Keratinocyte (primary cell): Measurements from ENCODE around the gene MFAP2. TPM values are rescaled to one million over a fixed set of nuclear protein-coding genes. Genes with fewer than 3 reads are reported as not detected.
"Not testable (repeated sequence)": the region's sequence is repeated elsewhere in the genome, so short reads cannot be mapped to it uniquely, and the experiment has no call there.

ENCODE experiments used
- DNase-seq: peaks from one replicate; pipeline ENCODE4 v3.0.0-alpha.2; 2011; ENCODE audit warnings: low read depth, missing footprints, low spot score
- FAIRE-seq: peaks from 2 replicates; lab custom pipeline; 2011; peaks lifted over from hg19 to GRCh38; lab: Jason Lieb, UNC
- H2AFZ ChIP-seq: 2 replicates; pipeline ENCODE4 v1.6.0; 2012; ENCODE audit warnings: low read length, control low read depth, inconsistent platforms; ENCODE audit not compliant: control insufficient read depth
- H3K27ac ChIP-seq: 2 replicates; pipeline ENCODE4 v1.5.1; 2011; ENCODE audit warnings: low read length; ENCODE audit not compliant: control insufficient read depth, insufficient read depth
- H3K27me3 ChIP-seq: 3 replicates; pipeline ENCODE4 v1.6.0; 2011; ENCODE audit warnings: low read length; ENCODE audit not compliant: control insufficient read depth, insufficient read depth; ENCODE audit errors: extremely low read depth
- H3K36me3 ChIP-seq, 2 experiments: 2 replicates in 1 of 2; 3 replicates in 1 of 2; pipeline ENCODE4 v1.5.1; 2011; ENCODE audit warnings: low read length in 2 of 2, mild to moderate bottlenecking in 1 of 2; ENCODE audit not compliant: control insufficient read depth in 2 of 2, insufficient read depth in 2 of 2; ENCODE audit errors: extremely low read depth in 1 of 2
- H3K4me1 ChIP-seq: 3 replicates; pipeline ENCODE4 v1.5.1; 2011; ENCODE audit warnings: low read length; ENCODE audit not compliant: control insufficient read depth, insufficient read depth; ENCODE audit errors: extremely low read depth
- H3K4me2 ChIP-seq: 3 replicates; pipeline ENCODE4 v1.6.0; 2011; ENCODE audit warnings: low read depth, low read length; ENCODE audit not compliant: control insufficient read depth, insufficient read depth; ENCODE audit errors: extremely low read depth
- H3K4me3 ChIP-seq, 3 experiments: fragments of 200-600 bp in 1 of 3; sonication (generic) in 1 of 3; 2 replicates in 2 of 3; 3 replicates in 1 of 3; pipeline ENCODE4 v1.5.1; 2011 to 2016; ENCODE audit warnings: low read length in 3 of 3, mild to moderate bottlenecking in 3 of 3, control low read depth in 2 of 3, inconsistent platforms in 1 of 3, low read depth in 1 of 3, mixed read lengths in 1 of 3, mixed run types in 1 of 3, moderate library complexity in 1 of 3; ENCODE audit not compliant: control insufficient read depth in 2 of 3, insufficient read depth in 2 of 3; ENCODE audit errors: extremely low read depth in 1 of 3
- H3K79me2 ChIP-seq: 2 replicates; pipeline ENCODE4 v1.6.0; 2012; ENCODE audit warnings: low read length; ENCODE audit not compliant: control insufficient read depth, insufficient read depth
- H3K9ac ChIP-seq: 3 replicates; pipeline ENCODE4 v1.6.0; 2011; ENCODE audit warnings: low read length; ENCODE audit not compliant: control insufficient read depth, insufficient read depth; ENCODE audit errors: extremely low read depth
- H3K9me1 ChIP-seq: 3 replicates; pipeline ENCODE4 v1.6.0; 2011; ENCODE audit warnings: low read length; ENCODE audit not compliant: control insufficient read depth, insufficient read depth; ENCODE audit errors: extremely low read depth
- H3K9me3 ChIP-seq: 2 replicates; pipeline ENCODE4 v1.5.1; 2012; ENCODE audit warnings: low read depth, low read length; ENCODE audit not compliant: control insufficient read depth
- H4K20me1 ChIP-seq: 3 replicates; pipeline ENCODE4 v1.6.0; 2011; ENCODE audit warnings: low read length; ENCODE audit not compliant: control insufficient read depth, insufficient read depth; ENCODE audit errors: extremely low read depth
- EZH2 ChIP-seq: IDR thresholded peaks from one replicate; pipeline ENCODE4 v1.6.1; 2012; ENCODE audit warnings: inconsistent platforms, mild to moderate bottlenecking, low read length, moderate library complexity
- dilution Hi-C: fragments of 300-500 bp; cut with MboI; formaldehyde crosslinking; loops from one replicate; pipeline ENCODE4 v1.7.0; 2020; ENCODE audit warnings: low sequenced_read_pairs; ENCODE audit not compliant: extremely low pct_ligation_motif_present
- polyA plus RNA-seq, 5 experiments: library from polyadenylated mRNA; depleted of rRNA in 3 of 5; stranded (reverse) in 3 of 5; stranded (forward) in 1 of 5; unstranded in 1 of 5; fragments of >200 nt; gene quantifications; 1 replicate in 1 of 5; 2 replicates in 3 of 5; 3 replicates in 1 of 5; pipeline versions ENCODE4 v1.2.1 to v1.2.3, GENCODE V29; 2011 to 2012; ENCODE audit warnings: missing spikeins in 2 of 5, low read depth in 1 of 5, low replicate concordance in 1 of 5
- TF ChIP-seq, protein P1 (sequence below), 3 experiments: IDR thresholded peaks in 1 of 3; conservative IDR thresholded peaks in 1 of 3; optimal IDR thresholded peaks in 1 of 3; 2 replicates in 2 of 3; 3 replicates in 1 of 3; pipeline versions ENCODE3 to v1.5.1; 2011; ENCODE audit warnings: low read length in 3 of 3, mild to moderate bottlenecking in 3 of 3, moderate library complexity in 2 of 3, control low read depth in 1 of 3, inconsistent platforms in 1 of 3; ENCODE audit not compliant: insufficient read depth in 2 of 3; ENCODE audit errors: extremely low read depth in 1 of 3

MFAP2 gene
- polyA plus RNA-seq, 1 donor (not counting 4 experiments of a cell fraction or from before 2014, with no cell fraction given): 34.6 TPM

DNA sequence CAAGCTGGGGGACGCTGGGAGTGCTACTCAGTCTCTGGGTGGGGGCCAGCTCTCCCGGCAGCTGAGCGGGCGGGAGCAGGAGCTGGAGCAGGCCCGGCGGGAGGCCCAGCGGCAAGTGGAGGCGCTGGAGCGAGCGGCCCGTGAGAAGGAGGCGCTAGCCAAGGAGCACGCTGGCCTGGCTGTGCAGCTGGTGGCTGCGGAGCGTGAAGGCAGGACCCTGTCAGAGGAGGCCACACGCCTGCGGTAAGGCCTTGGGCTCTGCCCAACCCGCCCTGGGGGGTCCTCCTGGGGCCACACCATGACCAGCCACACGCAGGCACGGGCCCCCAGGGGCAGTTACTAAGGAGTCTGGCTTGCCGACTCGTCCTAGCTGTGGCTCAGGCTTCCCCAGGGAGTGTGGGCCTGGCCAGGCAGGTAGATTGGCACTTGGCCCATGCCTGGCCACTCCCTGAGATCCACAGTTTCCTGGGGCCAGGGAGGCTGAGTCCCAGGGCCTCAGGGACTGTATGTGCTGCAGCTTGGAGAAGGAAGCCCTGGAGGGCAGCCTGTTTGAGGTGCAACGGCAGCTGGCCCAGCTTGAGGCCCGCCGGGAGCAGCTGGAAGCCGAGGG, 32.0 kb downstream of the MFAP2 start:
- H3K27me3 ChIP-seq, H3K79me2 ChIP-seq, H3K9me1 ChIP-seq, H3K36me3 ChIP-seq, dilution Hi-C loops, FAIRE-seq, H4K20me1 ChIP-seq, H3K9me3 ChIP-seq: not testable (repeated sequence)
- peak; percentile 95 for DNase-seq
- peak overlapping the region; percentile 87 for H3K27ac ChIP-seq
- peak overlapping the region; percentile 70 for H3K9ac ChIP-seq
- H3K4me2 ChIP-seq: peak overlapping the region; percentile 82
- peak overlapping the region in 2 of 3 experiments; percentile 34 to 38 for H3K4me3 ChIP-seq
- peaks cover 22% of the 10 kb centered on the region for H3K4me1 ChIP-seq
- H2AFZ ChIP-seq: peak overlapping the region; percentile 68
- TF ChIP-seq, protein P1, sequence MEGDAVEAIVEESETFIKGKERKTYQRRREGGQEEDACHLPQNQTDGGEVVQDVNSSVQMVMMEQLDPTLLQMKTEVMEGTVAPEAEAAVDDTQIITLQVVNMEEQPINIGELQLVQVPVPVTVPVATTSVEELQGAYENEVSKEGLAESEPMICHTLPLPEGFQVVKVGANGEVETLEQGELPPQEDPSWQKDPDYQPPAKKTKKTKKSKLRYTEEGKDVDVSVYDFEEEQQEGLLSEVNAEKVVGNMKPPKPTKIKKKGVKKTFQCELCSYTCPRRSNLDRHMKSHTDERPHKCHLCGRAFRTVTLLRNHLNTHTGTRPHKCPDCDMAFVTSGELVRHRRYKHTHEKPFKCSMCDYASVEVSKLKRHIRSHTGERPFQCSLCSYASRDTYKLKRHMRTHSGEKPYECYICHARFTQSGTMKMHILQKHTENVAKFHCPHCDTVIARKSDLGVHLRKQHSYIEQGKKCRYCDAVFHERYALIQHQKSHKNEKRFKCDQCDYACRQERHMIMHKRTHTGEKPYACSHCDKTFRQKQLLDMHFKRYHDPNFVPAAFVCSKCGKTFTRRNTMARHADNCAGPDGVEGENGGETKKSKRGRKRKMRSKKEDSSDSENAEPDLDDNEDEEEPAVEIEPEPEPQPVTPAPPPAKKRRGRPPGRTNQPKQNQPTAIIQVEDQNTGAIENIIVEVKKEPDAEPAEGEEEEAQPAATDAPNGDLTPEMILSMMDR (optimal IDR thresholded peaks at IDR 0.05 in 1 of 3, IDR thresholded peaks at IDR 0.05 in 1 of 3, conservative IDR thresholded peaks at IDR 0.05 in 1 of 3; ENCODE audit: extremely low read depth in 1 of 3, insufficient read depth in 2 of 3, low read length in 3 of 3): peak in 2 of 3 experiments; percentile 15 to 27

DNA sequence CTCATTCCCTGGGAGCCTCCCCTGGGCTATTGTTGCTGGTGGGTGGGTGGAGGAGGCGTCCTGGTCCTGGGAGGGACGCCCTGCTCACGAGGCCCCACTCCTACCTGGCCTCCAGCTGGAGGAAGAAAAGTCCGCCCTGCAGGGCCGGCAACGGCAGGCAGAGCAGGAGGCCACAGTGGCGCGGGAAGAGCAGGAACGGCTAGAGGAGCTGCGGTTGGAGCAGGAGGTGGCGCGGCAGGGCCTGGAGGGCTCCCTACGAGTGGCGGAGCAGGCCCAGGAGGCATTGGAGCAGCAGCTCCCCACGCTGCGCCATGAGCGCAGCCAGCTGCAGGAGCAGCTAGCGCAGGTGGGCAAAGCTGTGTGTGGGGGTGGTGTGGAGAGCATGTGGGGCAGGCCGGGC, 33.8 kb downstream of the MFAP2 start:
- peaks cover 22% of the 10 kb centered on the region for H3K4me1 ChIP-seq
- H3K27ac ChIP-seq: no peak overlapping the region
- H3K9me1 ChIP-seq: peaks cover 3% of the 10 kb centered on the region
- DNase-seq (no peak), FAIRE-seq (no peak)
- no peaks in the 10 kb centered on the region for H3K79me2 ChIP-seq
- TF ChIP-seq, protein P1 (optimal IDR thresholded peaks at IDR 0.05 in 1 of 3, IDR thresholded peaks at IDR 0.05 in 1 of 3, conservative IDR thresholded peaks at IDR 0.05 in 1 of 3; ENCODE audit: extremely low read depth in 1 of 3, insufficient read depth in 2 of 3, low read length in 3 of 3): no peak
- no peak for TF ChIP-seq EZH2
- no peak overlapping the region for H3K9ac ChIP-seq
- no peaks in the 10 kb centered on the region for H3K9me3 ChIP-seq
- H2AFZ ChIP-seq: no peak overlapping the region
- dilution Hi-C loops: no loop called here
- no peak overlapping the region for H3K4me2 ChIP-seq
- H3K27me3 ChIP-seq: no peaks in the 10 kb centered on the region
- H3K4me3 ChIP-seq: no peak overlapping the region
- peaks cover 4 to 10% of the 10 kb centered on the region in 2 experiments for H3K36me3 ChIP-seq
- peaks cover 7% of the 10 kb centered on the region for H4K20me1 ChIP-seq

DNA sequence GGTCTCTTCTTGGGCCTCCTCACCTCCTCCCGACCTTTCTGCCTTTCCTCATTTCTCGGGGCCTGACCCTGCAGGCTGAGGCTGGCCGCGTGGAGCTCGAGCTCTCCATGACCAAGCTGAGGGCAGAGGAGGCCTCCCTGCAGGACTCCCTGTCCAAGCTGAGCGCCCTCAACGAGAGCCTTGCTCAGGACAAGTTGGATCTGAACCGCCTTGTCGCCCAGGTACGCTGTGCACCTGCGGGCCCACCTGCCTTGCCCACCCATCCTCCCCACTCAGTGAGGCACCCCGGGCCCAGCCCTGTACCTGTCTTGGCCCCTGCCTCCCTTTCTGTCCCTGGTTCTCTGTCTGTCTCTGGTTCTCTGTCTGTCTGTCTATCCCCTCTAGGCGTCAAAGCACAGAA, 34.2 kb downstream of the MFAP2 start:
- H3K4me2 ChIP-seq, H3K79me2 ChIP-seq, H3K4me3 ChIP-seq, DNase-seq, H3K9me3 ChIP-seq, H2AFZ ChIP-seq, H3K27me3 ChIP-seq, H3K27ac ChIP-seq, dilution Hi-C loops, FAIRE-seq, H3K9me1 ChIP-seq, H4K20me1 ChIP-seq, H3K36me3 ChIP-seq, H3K9ac ChIP-seq: not testable (repeated sequence)
- H3K4me1 ChIP-seq: peaks cover 19% of the 10 kb centered on the region

DNA sequence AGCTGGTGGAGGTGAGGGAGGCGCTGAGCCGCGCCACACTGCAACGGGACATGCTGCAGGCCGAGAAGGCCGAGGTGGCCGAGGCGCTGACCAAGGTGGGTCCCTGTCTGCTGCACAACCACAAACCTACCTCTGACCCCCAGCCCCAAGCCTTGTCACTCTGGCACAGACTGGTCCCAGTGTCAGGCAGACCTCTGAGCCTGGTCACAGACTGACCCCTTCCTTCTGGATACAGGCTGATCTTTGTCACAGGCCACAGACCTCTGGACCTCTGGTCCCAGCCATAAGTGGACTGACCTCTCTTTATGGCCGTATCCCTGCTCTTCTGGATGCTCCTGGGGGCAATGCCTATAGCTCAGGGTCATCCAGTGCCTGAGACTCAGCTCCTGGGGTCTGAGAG, 34.9 kb downstream of the MFAP2 start:
- H4K20me1 ChIP-seq, H3K36me3 ChIP-seq, H3K4me3 ChIP-seq, dilution Hi-C loops, H3K4me2 ChIP-seq, H3K27ac ChIP-seq, H3K9me3 ChIP-seq, FAIRE-seq, H3K27me3 ChIP-seq, H3K9ac ChIP-seq, H3K9me1 ChIP-seq, H2AFZ ChIP-seq, DNase-seq, H3K79me2 ChIP-seq: not testable (repeated sequence)
- H3K4me1 ChIP-seq: peaks cover 19% of the 10 kb centered on the region
